Measurements from ENCODE around the gene TSC22D1. TPM values are rescaled to one million over a fixed set of nuclear protein-coding genes. Genes with fewer than 3 reads are reported as not detected.

Gene TSC22D1
- total and polyA plus RNA-seq, 2 of the 4 experiments (the other 2 are of a cell fraction) = 30.8 to 42.2 TPM

GRCh38 chr13:44433863-44434765 lies 142.0 kb downstream of the TSC22D1 start:
- Histone ChIP-seq H2BK5ac (ENCODE audit: low read depth, low read length, poor library complexity, severe bottlenecking) (no peak overlapping the region), H2AK5ac (ENCODE audit: low read depth, low read length) (0 out of 2 replicates have a peak overlapping the region, but pooled peaks have one; percentile 26), H2BK15ac (ENCODE audit: low read depth, low read length) (no peak overlapping the region), H2BK20ac (ENCODE audit: low read depth, low read length) (no peak overlapping the region), H3K36me3 (ENCODE audit: control insufficient read depth, insufficient read depth, low read length) (peaks cover 12% of the 10 kb centered on the region), H3K4me3 (ENCODE audit: insufficient read depth, low read depth, low read length) (no peak overlapping the region), H3K9ac (ENCODE audit: low read depth, low read length) (no peak overlapping the region), H3K4me2 (ENCODE audit: low read depth, low read length) (peak overlapping the region; percentile 81; the same call in 1 of the 2 replicates), H4K8ac (ENCODE audit: low read depth in 2 of 2, low read length in 2 of 2) (no peak overlapping the region), H3K4ac (ENCODE audit: low read depth, low read length) (no peak overlapping the region), H3K56ac (ENCODE audit: extremely low read depth, insufficient read depth, low read length) (no peak overlapping the region), H2BK120ac (ENCODE audit: low read depth, low read length) (no peak overlapping the region), H3K9me3 (ENCODE audit: control insufficient read depth, insufficient read depth, low read length) (no peaks in the 10 kb centered on the region), H3K9me1 (ENCODE audit: insufficient read depth, low read length) (peaks cover 3% of the 10 kb centered on the region; the same call in 1 of the 2 replicates), H3K27me3 (ENCODE audit: control insufficient read depth, insufficient read depth, low read length) (no peaks in the 10 kb centered on the region), H4K91ac (ENCODE audit: insufficient read depth, low read depth, low read length) (no peak overlapping the region), H2AFZ (replicated peaks; ENCODE audit: low read length, poor library complexity) (no peak overlapping the region), H3K4me1 (ENCODE audit: control insufficient read depth, insufficient read depth, low read length) (peaks cover 5% of the 10 kb centered on the region; the same call in 1 of the 2 replicates), H4K20me1 (ENCODE audit: insufficient read depth, low read length) (peaks cover 9% of the 10 kb centered on the region), H4K5ac (ENCODE audit: low read depth, low read length) (no peak overlapping the region), H3K18ac (ENCODE audit: low read depth, low read length) (no peak overlapping the region), H3K27ac (ENCODE audit: insufficient read depth, low read length) (no peak overlapping the region), H3K79me1 (ENCODE audit: low read depth in 1 of 2, low read length in 2 of 2) (peaks cover 8 to 38% of the 10 kb centered on the region in 2 experiments; a peak in 3 of 4 replicates), H2AK9ac (replicated peaks; ENCODE audit: low read depth, low read length, poor library complexity) (peak overlapping the region; percentile 53), H3K23ac (ENCODE audit: low read depth, low read length) (no peak overlapping the region), H3K14ac (replicated peaks; ENCODE audit: low read depth, low read length) (no peak overlapping the region)
- DNase-seq (no peak), ATAC-seq (ENCODE audit: low read depth) (no peak)
- TSS peak; percentile 31 for BruUV-seq (replicated peaks)
- no CpG with 5 or more reads among the region's 15 CpGs for WGBS, 2 experiments (ENCODE audit: extremely low coverage in 2 of 2, insufficient read length in 1 of 2)
- in situ Hi-C loops (cut with MboI; ENCODE audit: low sequenced_read_pairs) (loop anchor here (10.0 kb wide), 1 partner anchor 199 kb away; no protein-coding TSS in a partner anchor), intact Hi-C loops (cut with micrococcal nuclease) (no loop called here), dilution Hi-C loops (cut with HindIII; ENCODE audit: low sequenced_read_pairs, unreplicated experiment) (no loop called here)
- ChIA-PET CTCF (interaction anchor here (3.1 kb wide), 1 partner anchor 526 kb away, joined by 11 read pairs; no protein-coding TSS in a partner anchor), POLR2A (ENCODE audit: unreplicated experiment) (no interaction called here)
- TF ChIP-seq NFE2L2 (IDR thresholded peaks at IDR 0.05; ENCODE audit: low read depth, low read length) = no peak
- no peak for TF ChIP-seq BHLHE40 (IDR thresholded peaks at IDR 0.05; ENCODE audit: low read depth, low read length)
- TF ChIP-seq CTCF (conservative IDR thresholded peaks at IDR 0.05; ENCODE audit: low read depth, low read length) = no peak
- TF ChIP-seq RAD21 (IDR thresholded peaks at IDR 0.05; ENCODE audit: low read length) = no peak
- TF ChIP-seq CHD1 (IDR thresholded peaks at IDR 0.05; ENCODE audit: low read depth, low read length) = no peak
- TF ChIP-seq RFX5 (IDR thresholded peaks at IDR 0.05; ENCODE audit: low read depth, low read length) = no peak
- no peak for TF ChIP-seq SMC3 (IDR thresholded peaks at IDR 0.05; ENCODE audit: low read depth, low read length)
- TF ChIP-seq POLR2A (IDR thresholded peaks at IDR 0.05; ENCODE audit: low read depth, low read length) = peak; percentile 17; the same call in 1 of the 2 replicates
- no peak for TF ChIP-seq FOS (IDR thresholded peaks at IDR 0.05; ENCODE audit: low read depth, low read length)

Measured in IMR-90 (cell line).